Effector memory CD4-positive, alpha-beta T cell (primary cell): Measurements from ENCODE around the gene DHX58.

Source experiments
- DNase-seq, 3 donors: peaks; one replicate each; pipeline ENCODE4 v3.0.0-alpha.2; 2020
- H3K27ac ChIP-seq: 2 replicates; pipeline ENCODE4 v1.7.0; 2013; ENCODE audit warnings: mild to moderate bottlenecking, low read length, moderate library complexity; ENCODE audit not compliant: insufficient read depth, poor library complexity, severe bottlenecking
- H3K27me3 ChIP-seq: replicated peaks from 2 replicates; pipeline ENCODE4 v1.7.0; 2013; ENCODE audit warnings: mild to moderate bottlenecking, low read length; ENCODE audit not compliant: insufficient read depth, control insufficient read depth, poor library complexity, severe bottlenecking
- H3K36me3 ChIP-seq: 2 replicates; pipeline ENCODE4 v1.7.0; 2013; ENCODE audit warnings: mild to moderate bottlenecking, low read length, moderate library complexity; ENCODE audit not compliant: control insufficient read depth, insufficient read depth
- H3K4me1 ChIP-seq: 2 replicates; pipeline ENCODE4 v1.7.0; 2013; ENCODE audit warnings: low read length, mild to moderate bottlenecking; ENCODE audit not compliant: control insufficient read depth, insufficient read depth, poor library complexity, severe bottlenecking
- H3K4me3 ChIP-seq: 2 replicates; pipeline ENCODE4 v1.7.0; 2013; ENCODE audit warnings: low read length, low read depth, mild to moderate bottlenecking; ENCODE audit not compliant: insufficient read depth, poor library complexity, severe bottlenecking
- H3K9me3 ChIP-seq: 2 replicates; pipeline ENCODE4 v1.7.0; 2013; ENCODE audit warnings: mild to moderate bottlenecking, low read length, moderate library complexity; ENCODE audit not compliant: control insufficient read depth

DHX58 gene

DNA sequence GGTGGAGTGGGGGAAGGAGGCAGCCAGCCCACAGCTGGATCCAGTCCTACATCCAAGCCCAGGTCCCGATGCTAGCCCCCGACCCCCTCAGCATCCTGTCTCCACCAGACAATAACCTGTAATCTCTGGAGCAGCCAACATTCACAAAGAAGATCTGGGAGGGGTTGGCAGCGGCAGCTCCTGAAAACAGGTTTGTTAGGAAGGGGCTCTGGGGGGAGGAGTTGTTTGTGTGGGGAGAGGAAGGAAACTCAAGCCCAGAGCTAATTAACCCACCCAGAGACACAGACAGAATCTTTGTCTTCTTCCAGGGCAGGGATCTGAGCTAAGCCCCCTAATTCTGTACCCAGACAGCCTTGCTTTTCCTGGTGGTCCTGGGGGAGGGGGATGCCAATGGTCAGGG lies 57.5 kb downstream of the DHX58 start:
- peaks cover 1% of the 10 kb centered on the region for H3K4me1 ChIP-seq
- H3K36me3 ChIP-seq = no peaks in the 10 kb centered on the region
- H3K9me3 ChIP-seq = no peaks in the 10 kb centered on the region
- DNase-seq = no peak
- H3K4me3 ChIP-seq = no peak overlapping the region
- H3K27ac ChIP-seq = no peak overlapping the region
- peaks cover 22% of the 10 kb centered on the region for H3K27me3 ChIP-seq

GRCh38 chr17:42053731-42054500 lies 58.6 kb downstream of the DHX58 start:
- no peaks in the 10 kb centered on the region for H3K9me3 ChIP-seq
- no peak for DNase-seq
- no peak overlapping the region for H3K4me3 ChIP-seq
- H3K27me3 ChIP-seq = peaks cover 22% of the 10 kb centered on the region
- no peak overlapping the region for H3K27ac ChIP-seq
- peaks cover 4% of the 10 kb centered on the region for H3K4me1 ChIP-seq
- H3K36me3 ChIP-seq = no peaks in the 10 kb centered on the region

DNA sequence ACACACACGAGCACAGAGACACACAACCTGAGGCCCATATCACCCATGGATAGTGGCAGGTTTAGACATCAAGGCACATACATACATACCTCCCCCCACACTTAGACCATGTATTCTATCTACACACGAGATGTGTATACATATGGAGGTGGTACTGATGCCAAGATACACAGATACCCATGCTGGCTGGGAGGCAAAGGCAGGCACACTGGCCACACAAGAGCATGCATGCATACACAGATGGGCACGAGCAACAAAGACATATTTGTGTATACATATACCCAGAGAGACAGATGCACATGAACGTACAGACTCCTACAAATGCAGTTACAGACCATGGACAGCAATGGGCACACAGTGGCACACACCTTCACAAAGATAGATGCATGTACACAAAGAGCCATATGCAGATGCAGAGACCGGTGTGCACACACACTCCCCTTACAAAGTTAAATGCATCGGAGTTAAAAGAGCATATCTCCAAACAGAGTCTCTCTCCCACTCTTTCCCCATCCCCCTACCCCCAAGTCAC lies 60.1 kb downstream of the DHX58 start:
- H3K9me3 ChIP-seq = no peaks in the 10 kb centered on the region
- H3K27me3 ChIP-seq = peaks cover 22% of the 10 kb centered on the region
- DNase-seq = no peak
- H3K4me3 ChIP-seq = no peak overlapping the region
- H3K27ac ChIP-seq = no peak overlapping the region
- no peaks in the 10 kb centered on the region for H3K36me3 ChIP-seq
- peaks cover 4% of the 10 kb centered on the region for H3K4me1 ChIP-seq

DNA sequence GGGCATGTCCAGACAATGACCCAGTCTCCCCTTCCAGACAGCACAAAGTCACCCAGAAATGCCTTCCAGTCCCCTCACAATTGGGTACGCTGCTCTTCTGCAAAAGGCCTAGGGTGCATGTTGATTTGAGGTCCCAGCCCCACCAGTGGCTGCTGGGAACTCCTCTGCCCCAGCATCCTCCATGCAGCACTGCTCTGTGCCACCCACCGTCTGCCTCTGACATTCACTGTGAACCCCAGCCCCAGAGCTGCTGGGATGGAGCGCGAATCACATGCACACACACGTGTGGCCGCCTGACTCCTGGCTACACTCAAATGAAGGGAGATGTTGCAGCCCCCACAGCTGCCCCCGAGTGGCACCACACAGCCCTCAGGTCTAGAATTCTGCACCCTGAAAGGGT lies 60.9 kb downstream of the DHX58 start:
- Histone ChIP-seq H3K4me3 (no peak overlapping the region), H3K27me3 (peaks cover 15% of the 10 kb centered on the region)
- no peak for DNase-seq

More for the DNA sequence above, 60.9 kb downstream of the DHX58 start:
- Histone ChIP-seq H3K9me3 (no peaks in the 10 kb centered on the region), H3K4me1 (peaks cover 4% of the 10 kb centered on the region), H3K36me3 (no peaks in the 10 kb centered on the region), H3K27ac (no peak overlapping the region)
